PC-9 (cell line): Measurements from ENCODE around the gene ELAPOR1.

Source experiments
- EZH2 ChIP-seq: fragments of 200-600 bp; sonication (generic); IDR thresholded peaks from 2 replicates; pipeline ENCODE4 v1.8.0; 2017; ENCODE audit warnings: antibody characterized with exemption, low read depth
- TF ChIP-seq, protein P1 (sequence below): fragments of 200-600 bp; sonication (generic); conservative IDR thresholded peaks from 2 replicates; pipeline ENCODE4 v1.6.1; 2017; ENCODE audit warnings: mixed run types, antibody characterized with exemption, mild to moderate bottlenecking, moderate library complexity

DNA sequence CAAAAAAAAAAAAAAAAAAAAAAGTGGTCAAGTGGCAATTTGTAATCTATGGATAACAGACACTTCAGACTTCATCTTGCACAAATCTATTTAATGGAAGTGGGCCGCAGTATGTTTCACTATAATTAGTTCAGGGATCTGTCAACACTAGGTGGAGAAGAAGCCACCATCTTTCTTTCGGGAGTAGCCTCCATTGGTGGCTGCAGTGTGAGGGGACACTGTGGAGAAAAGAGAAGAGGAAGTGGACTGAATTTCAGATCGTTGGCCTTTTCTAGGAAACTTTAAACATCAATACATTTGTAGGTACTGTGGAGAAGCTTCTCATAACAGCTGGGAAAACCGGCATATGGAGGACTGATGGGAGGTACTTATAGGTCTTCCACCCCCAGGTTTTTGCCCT is 8.0 kb upstream of the ELAPOR1 start:
- TF ChIP-seq, protein P1, sequence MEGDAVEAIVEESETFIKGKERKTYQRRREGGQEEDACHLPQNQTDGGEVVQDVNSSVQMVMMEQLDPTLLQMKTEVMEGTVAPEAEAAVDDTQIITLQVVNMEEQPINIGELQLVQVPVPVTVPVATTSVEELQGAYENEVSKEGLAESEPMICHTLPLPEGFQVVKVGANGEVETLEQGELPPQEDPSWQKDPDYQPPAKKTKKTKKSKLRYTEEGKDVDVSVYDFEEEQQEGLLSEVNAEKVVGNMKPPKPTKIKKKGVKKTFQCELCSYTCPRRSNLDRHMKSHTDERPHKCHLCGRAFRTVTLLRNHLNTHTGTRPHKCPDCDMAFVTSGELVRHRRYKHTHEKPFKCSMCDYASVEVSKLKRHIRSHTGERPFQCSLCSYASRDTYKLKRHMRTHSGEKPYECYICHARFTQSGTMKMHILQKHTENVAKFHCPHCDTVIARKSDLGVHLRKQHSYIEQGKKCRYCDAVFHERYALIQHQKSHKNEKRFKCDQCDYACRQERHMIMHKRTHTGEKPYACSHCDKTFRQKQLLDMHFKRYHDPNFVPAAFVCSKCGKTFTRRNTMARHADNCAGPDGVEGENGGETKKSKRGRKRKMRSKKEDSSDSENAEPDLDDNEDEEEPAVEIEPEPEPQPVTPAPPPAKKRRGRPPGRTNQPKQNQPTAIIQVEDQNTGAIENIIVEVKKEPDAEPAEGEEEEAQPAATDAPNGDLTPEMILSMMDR, result no peak
- TF ChIP-seq EZH2, result no peak
